GM12878 (cell line): ENCODE data around the gene OSBP. TPM values are rescaled to one million over a fixed set of nuclear protein-coding genes. Genes with fewer than 3 reads are reported as not detected.

Experiments used
- ATAC-seq: fragments of 200-7000 bp; cut with Tn5 transposase; 3 replicates; pipeline ENCODE4 v1.9.1; 2020; ENCODE audit warnings: mild to moderate bottlenecking, moderate library complexity
- BruUV-seq: library from RNA; stranded (reverse); fragments of 400-500 nt; replicated peaks from 2 replicates; lab custom pipeline; 2021; lab: Mats Ljungman, UMichigan
- CTCF ChIA-PET: fragments of 300-600 bp; sonication (Branson Sonifier 250); formaldehyde crosslinking; extraction: SDS; loops from one replicate; lab custom pipeline; 2021; ENCODE audit warnings: inconsistent platforms; lab: Yijun Ruan, JAX
- POLR2A ChIA-PET: fragments of 350-600 bp; formaldehyde crosslinking; extraction: SDS; loops from one replicate; lab custom pipeline; 2021; ENCODE audit warnings: inconsistent platforms; lab: Charles Lee
- RAD21 ChIA-PET: fragments of 300-600 bp; sonication (Branson Sonifier 250); formaldehyde crosslinking; loops from one replicate; lab custom pipeline; 2023; ENCODE audit warnings: antibody characterized with exemption; ENCODE audit not compliant: unreplicated experiment; lab: Charles Lee
- SMC1A ChIA-PET: fragments of 300-600 bp; sonication (Branson Sonifier 250); formaldehyde crosslinking; loops from one replicate; lab custom pipeline; 2023; ENCODE audit not compliant: unreplicated experiment, uncharacterized antibody; lab: Charles Lee
- DNase-seq: peaks from one replicate; pipeline ENCODE4 v3.0.0-alpha.2; 2011; ENCODE audit warnings: low read depth, low spot score
- FAIRE-seq: peaks from 3 replicates; lab custom pipeline; 2011; peaks lifted over from hg19 to GRCh38; lab: Jason Lieb, UNC
- H2AFZ ChIP-seq: 2 replicates; pipeline ENCODE4 v1.6.0; 2011; ENCODE audit warnings: low read depth, low read length, control low read depth; ENCODE audit not compliant: control insufficient read depth
- H3K27ac ChIP-seq: 2 replicates; pipeline ENCODE4 v1.5.1; 2011; ENCODE audit warnings: control low read depth; ENCODE audit not compliant: control insufficient read depth, insufficient read depth
- H3K27me3 ChIP-seq, 2 experiments: replicated peaks in 1 of 2; 2 replicates each; pipeline versions ENCODE4 v1.6.0 to v1.6.1; 2011; ENCODE audit warnings: low read length in 1 of 2; ENCODE audit not compliant: control insufficient read depth in 2 of 2, insufficient read depth in 2 of 2
- H3K36me3 ChIP-seq, 2 experiments: 2 replicates each; pipeline ENCODE4 v1.5.1; 2011; ENCODE audit warnings: low read length in 1 of 2; ENCODE audit not compliant: control insufficient read depth in 2 of 2, insufficient read depth in 2 of 2
- H3K4me1 ChIP-seq: 2 replicates; pipeline ENCODE4 v1.6.1; 2011; ENCODE audit warnings: mild to moderate bottlenecking, low read length, moderate library complexity, mixed read lengths; ENCODE audit not compliant: control insufficient read depth, insufficient read depth
- H3K4me2 ChIP-seq: 2 replicates; pipeline ENCODE4 v1.6.0; 2011; ENCODE audit warnings: control low read depth; ENCODE audit not compliant: control insufficient read depth, insufficient read depth
- H3K4me3 ChIP-seq: fragments of 200-600 bp; sonication (generic); 2 replicates; pipeline ENCODE4 v1.5.1; 2016
- H3K79me2 ChIP-seq: 2 replicates; pipeline ENCODE4 v1.6.0; 2011; ENCODE audit warnings: low read length; ENCODE audit not compliant: control insufficient read depth, insufficient read depth
- H3K9ac ChIP-seq: 2 replicates; pipeline ENCODE4 v1.8.0; 2011; ENCODE audit warnings: low read length, control low read depth, mixed read lengths; ENCODE audit not compliant: control insufficient read depth, insufficient read depth
- H3K9me3 ChIP-seq: replicated peaks from 3 replicates; pipeline ENCODE4 v1.5.1; 2011; ENCODE audit warnings: mild to moderate bottlenecking, low read length; ENCODE audit not compliant: control insufficient read depth, insufficient read depth
- H4K20me1 ChIP-seq: 2 replicates; pipeline ENCODE4 v1.6.0; 2011; ENCODE audit not compliant: control insufficient read depth, insufficient read depth
- ATF7 ChIP-seq: fragments of 450-650 bp; IDR thresholded peaks from 2 replicates; pipeline ENCODE4 v1.6.1; 2016; ENCODE audit warnings: low read depth, mild to moderate bottlenecking
- CBX5 ChIP-seq: sonication (generic); IDR thresholded peaks from 2 replicates; pipeline ENCODE4 v1.6.1; 2016; ENCODE audit warnings: low read depth, moderate library complexity, mild to moderate bottlenecking, inconsistent platforms
- EP300 ChIP-seq, 2 experiments: fragments of 150-350 bp in 1 of 2; IDR thresholded peaks; 2 replicates each; pipeline ENCODE4 v1.6.1; 2011 to 2012; ENCODE audit warnings: low read depth in 2 of 2, low read length in 2 of 2, borderline replicate concordance in 1 of 2, improper control_type of control experiment in 1 of 2, inconsistent platforms in 1 of 2; ENCODE audit not compliant: control insufficient read depth in 1 of 2
- IRF4 ChIP-seq: IDR thresholded peaks from 2 replicates; pipeline ENCODE4 v1.6.1; 2011; ENCODE audit warnings: low read depth, low read length
- MYB ChIP-seq: fragments of 150-350 bp; IDR thresholded peaks from 2 replicates; pipeline ENCODE4 v1.6.1; 2014; ENCODE audit warnings: mild to moderate bottlenecking, low read depth, low read length, borderline replicate concordance
- NBN ChIP-seq: fragments of 450-650 bp; IDR thresholded peaks from 2 replicates; pipeline ENCODE4 v1.6.1; 2016
- RB1 ChIP-seq: fragments of 450-650 bp; formaldehyde crosslinking; IDR thresholded peaks from 2 replicates; pipeline ENCODE4 v1.6.1; 2017; ENCODE audit warnings: mild to moderate bottlenecking, borderline replicate concordance
- RFX5 ChIP-seq: IDR thresholded peaks from 2 replicates; pipeline ENCODE4 v1.6.1; 2011; ENCODE audit warnings: low read depth, low read length, improper control_type of control experiment
- SP1 ChIP-seq: IDR thresholded peaks from one replicate; pipeline ENCODE4 v1.6.1; 2011; ENCODE audit warnings: low read depth, low read length
- TCF12 ChIP-seq: IDR thresholded peaks from 2 replicates; pipeline ENCODE4 v1.6.1; 2011; ENCODE audit warnings: low read depth, mild to moderate bottlenecking, low read length
- WGBS: methylation state at CpG from one replicate; pipeline ENCODE4 v1.1.6; 2016; ENCODE audit warnings: low lambda C conversion rate; ENCODE audit not compliant: insufficient replicate concordance, insufficient coverage; ENCODE audit errors: missing lambda C conversion rate; 5-methylcytosine and 5-hydroxymethylcytosine counted together
- in situ Hi-C: fragments of 300-500 bp; cut with MboI; formaldehyde crosslinking; loops from 9 replicates; pipeline ENCODE4 v1.14.3; 2018; ENCODE audit warnings: mixed read lengths
- intact Hi-C: fragments of 100-400 bp; cut with micrococcal nuclease; formaldehyde crosslinking; loops from one replicate; pipeline ENCODE4 v1.14.2; 2022; ENCODE audit not compliant: unreplicated experiment
- polyA plus RNA-seq, 11 experiments: library from polyadenylated mRNA; depleted of rRNA in 4 of 11; unstranded in 6 of 11; stranded (reverse) in 5 of 11; fragments of >200 nt; fragmentation: Nextera tagmentation in 4 of 11; fragmentation: Illumina TruSeq in 1 of 11; extraction: Ambion mirVana in 4 of 11; extraction: Trizol in 1 of 11; gene quantifications; 1 replicate in 1 of 11; 2 replicates in 10 of 11; pipeline versions ENCODE4 v1.2.1 to v1.2.3, GENCODE V29; 2011 to 2016; ENCODE audit warnings: inconsistent platforms in 2 of 11, missing spikeins in 2 of 11, low read depth in 1 of 11
- total RNA-seq, 4 experiments: library from RNA; depleted of rRNA in 3 of 4; stranded (reverse); fragments of >200 nt in 3 of 4; fragmentation: Illumina TruSeq in 1 of 4; extraction: Trizol in 1 of 4; gene quantifications; 2 replicates each; pipeline versions ENCODE4 v1.2.1 to v1.2.3, GENCODE V29; 2013 to 2021
- TF ChIP-seq, protein P1 (sequence below): fragments of 450-650 bp; IDR thresholded peaks from 2 replicates; pipeline ENCODE4 v1.6.1; 2018; ENCODE audit warnings: borderline replicate concordance, mild to moderate bottlenecking; ENCODE audit not compliant: partially characterized antibody
- TF ChIP-seq, protein P2 (sequence below): IDR thresholded peaks from 2 replicates; pipeline ENCODE4 v1.6.1; 2011; ENCODE audit warnings: low read depth, low read length, improper control_type of control experiment, borderline replicate concordance
- TF ChIP-seq, protein P3 (sequence below): IDR thresholded peaks from 2 replicates; pipeline ENCODE4 v1.6.1; 2012; ENCODE audit warnings: mild to moderate bottlenecking, low read depth, low read length
- TF ChIP-seq, protein P4 (sequence below), 3 experiments: IDR thresholded peaks in 2 of 3; conservative IDR thresholded peaks in 1 of 3; 2 replicates each; pipeline ENCODE4 v1.5.1; 2011; ENCODE audit warnings: low read depth in 3 of 3, low read length in 3 of 3, mild to moderate bottlenecking in 3 of 3, control low read depth in 2 of 3, moderate library complexity in 2 of 3, inconsistent platforms in 1 of 3, mixed read lengths in 1 of 3; ENCODE audit not compliant: control insufficient read depth in 2 of 3, insufficient read depth in 1 of 3; ENCODE audit errors: extremely low read depth in 1 of 3

OSBP gene
- total and polyA plus RNA-seq, 10 of the 15 experiments (the other 5 are each of a cell fraction or from before 2014, with no cell fraction given), result 5.9 to 41.2 (median 21.7) TPM

DNA sequence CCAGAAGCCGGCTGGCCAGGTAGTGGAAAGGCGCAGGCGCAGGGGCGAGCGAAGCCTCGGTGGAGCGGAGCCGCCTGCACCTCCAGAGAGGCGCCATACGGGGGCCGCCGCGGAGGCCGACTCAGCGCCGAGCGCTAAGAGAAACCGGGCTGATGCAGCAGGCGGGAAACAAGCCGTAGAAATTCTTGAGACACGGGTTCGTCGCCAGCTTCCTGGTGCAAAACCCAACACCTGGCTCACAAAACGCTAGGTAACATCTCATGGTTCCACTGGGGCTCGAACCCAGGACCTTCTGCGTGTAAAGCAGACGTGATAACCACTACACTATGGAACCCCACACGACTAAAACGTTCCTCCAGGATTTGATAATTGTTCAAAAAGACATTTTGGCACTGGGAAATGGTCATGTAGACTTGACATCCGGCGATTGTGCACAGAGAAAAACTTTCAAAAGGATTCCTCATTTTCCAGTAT is 65.2 kb downstream of the OSBP start:
- no peaks in the 10 kb centered on the region for H3K9me3 ChIP-seq
- intact Hi-C loops (loop anchor here (1.0 to 10.0 kb wide), 7 partner anchors 10 to 976 kb away; partner anchors contain the start of genes LPXN, OSBP, PATL1 and ZFP91), in situ Hi-C loops (loop anchor here (5.0 to 10.0 kb wide), 5 partner anchors 117 to 976 kb away; partner anchors contain the start of genes DTX4, LPXN, MPEG1 and MS4A6A)
- WGBS, result under 1% methylated on average over 31 of the region's 31 CpGs
- H3K36me3 ChIP-seq, result no peaks in the 10 kb centered on the region
- H3K4me1 ChIP-seq, result no peaks in the 10 kb centered on the region
- no peaks in the 10 kb centered on the region for H4K20me1 ChIP-seq
- ChIA-PET RAD21 (interaction anchor here (1.8 to 2.2 kb wide), 3 partner anchors 9 to 66 kb away, joined by 7 to 11 read pairs (median 8); partner anchors contain the start of gene OSBP), CTCF (interaction anchor here (1.3 to 2.8 kb wide), 4 partner anchors 10 to 66 kb away, joined by 3 to 24 read pairs (median 8); no protein-coding TSS in a partner anchor), SMC1A (interaction anchor here (1.0 to 2.4 kb wide), 7 partner anchors 8 to 119 kb away, joined by 3 to 14 read pairs (median 5); partner anchors contain the start of gene PATL1), POLR2A (interaction anchor here (0.6 to 2.3 kb wide), 3 partner anchors 9 to 30 kb away, joined by 6 to 7 read pairs (median 7); no protein-coding TSS in a partner anchor)
- H3K4me3 ChIP-seq, result peak overlapping the region; percentile 74
- BruUV-seq, result no TSS peak
- ATAC-seq (peak; percentile 96), DNase-seq (peak; percentile 96), FAIRE-seq (peak; percentile 41)
- peak overlapping the region; percentile 88 for H2AFZ ChIP-seq
- H3K27ac ChIP-seq, result peak overlapping the region; percentile 83
- H3K4me2 ChIP-seq, result peak overlapping the region; percentile 46
- H3K9ac ChIP-seq, result peak overlapping the region; percentile 72
- no peaks in the 10 kb centered on the region for H3K79me2 ChIP-seq
- no peaks in the 10 kb centered on the region for H3K27me3 ChIP-seq
- TF ChIP-seq ATF7 (no peak), RFX5 (no peak), CBX5 (peak; percentile 59; the same call in 1 of the 2 replicates), IRF4 (peak; percentile 79), EP300 (IDR thresholded peaks at IDR 0.05; ENCODE audit: borderline replicate concordance in 1 of 2, control insufficient read depth in 1 of 2, low read depth in 2 of 2, low read length in 2 of 2) (peak in 1 of 2 experiments; percentile 57; a peak in 1 of 4 replicates), SP1 (no peak), MYB (no peak), NBN (peak; percentile 93), TCF12 (0 out of 2 replicates have a peak, but pooled peaks have one; percentile 57), RB1 (peak; percentile 97)
- TF ChIP-seq, protein P1, sequence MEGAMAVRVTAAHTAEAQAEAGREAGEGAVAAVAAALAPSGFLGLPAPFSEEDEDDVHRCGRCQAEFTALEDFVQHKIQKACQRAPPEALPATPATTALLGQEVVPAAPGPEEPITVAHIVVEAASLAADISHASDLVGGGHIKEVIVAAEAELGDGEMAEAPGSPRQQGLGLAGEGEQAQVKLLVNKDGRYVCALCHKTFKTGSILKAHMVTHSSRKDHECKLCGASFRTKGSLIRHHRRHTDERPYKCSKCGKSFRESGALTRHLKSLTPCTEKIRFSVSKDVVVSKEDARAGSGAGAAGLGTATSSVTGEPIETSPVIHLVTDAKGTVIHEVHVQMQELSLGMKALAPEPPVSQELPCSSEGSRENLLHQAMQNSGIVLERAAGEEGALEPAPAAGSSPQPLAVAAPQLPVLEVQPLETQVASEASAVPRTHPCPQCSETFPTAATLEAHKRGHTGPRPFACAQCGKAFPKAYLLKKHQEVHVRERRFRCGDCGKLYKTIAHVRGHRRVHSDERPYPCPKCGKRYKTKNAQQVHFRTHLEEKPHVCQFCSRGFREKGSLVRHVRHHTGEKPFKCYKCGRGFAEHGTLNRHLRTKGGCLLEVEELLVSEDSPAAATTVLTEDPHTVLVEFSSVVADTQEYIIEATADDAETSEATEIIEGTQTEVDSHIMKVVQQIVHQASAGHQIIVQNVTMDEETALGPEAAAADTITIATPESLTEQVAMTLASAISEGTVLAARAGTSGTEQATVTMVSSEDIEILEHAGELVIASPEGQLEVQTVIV, result peak; percentile 25
- TF ChIP-seq, protein P2, sequence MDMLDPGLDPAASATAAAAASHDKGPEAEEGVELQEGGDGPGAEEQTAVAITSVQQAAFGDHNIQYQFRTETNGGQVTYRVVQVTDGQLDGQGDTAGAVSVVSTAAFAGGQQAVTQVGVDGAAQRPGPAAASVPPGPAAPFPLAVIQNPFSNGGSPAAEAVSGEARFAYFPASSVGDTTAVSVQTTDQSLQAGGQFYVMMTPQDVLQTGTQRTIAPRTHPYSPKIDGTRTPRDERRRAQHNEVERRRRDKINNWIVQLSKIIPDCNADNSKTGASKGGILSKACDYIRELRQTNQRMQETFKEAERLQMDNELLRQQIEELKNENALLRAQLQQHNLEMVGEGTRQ, result no peak
- TF ChIP-seq, protein P3, sequence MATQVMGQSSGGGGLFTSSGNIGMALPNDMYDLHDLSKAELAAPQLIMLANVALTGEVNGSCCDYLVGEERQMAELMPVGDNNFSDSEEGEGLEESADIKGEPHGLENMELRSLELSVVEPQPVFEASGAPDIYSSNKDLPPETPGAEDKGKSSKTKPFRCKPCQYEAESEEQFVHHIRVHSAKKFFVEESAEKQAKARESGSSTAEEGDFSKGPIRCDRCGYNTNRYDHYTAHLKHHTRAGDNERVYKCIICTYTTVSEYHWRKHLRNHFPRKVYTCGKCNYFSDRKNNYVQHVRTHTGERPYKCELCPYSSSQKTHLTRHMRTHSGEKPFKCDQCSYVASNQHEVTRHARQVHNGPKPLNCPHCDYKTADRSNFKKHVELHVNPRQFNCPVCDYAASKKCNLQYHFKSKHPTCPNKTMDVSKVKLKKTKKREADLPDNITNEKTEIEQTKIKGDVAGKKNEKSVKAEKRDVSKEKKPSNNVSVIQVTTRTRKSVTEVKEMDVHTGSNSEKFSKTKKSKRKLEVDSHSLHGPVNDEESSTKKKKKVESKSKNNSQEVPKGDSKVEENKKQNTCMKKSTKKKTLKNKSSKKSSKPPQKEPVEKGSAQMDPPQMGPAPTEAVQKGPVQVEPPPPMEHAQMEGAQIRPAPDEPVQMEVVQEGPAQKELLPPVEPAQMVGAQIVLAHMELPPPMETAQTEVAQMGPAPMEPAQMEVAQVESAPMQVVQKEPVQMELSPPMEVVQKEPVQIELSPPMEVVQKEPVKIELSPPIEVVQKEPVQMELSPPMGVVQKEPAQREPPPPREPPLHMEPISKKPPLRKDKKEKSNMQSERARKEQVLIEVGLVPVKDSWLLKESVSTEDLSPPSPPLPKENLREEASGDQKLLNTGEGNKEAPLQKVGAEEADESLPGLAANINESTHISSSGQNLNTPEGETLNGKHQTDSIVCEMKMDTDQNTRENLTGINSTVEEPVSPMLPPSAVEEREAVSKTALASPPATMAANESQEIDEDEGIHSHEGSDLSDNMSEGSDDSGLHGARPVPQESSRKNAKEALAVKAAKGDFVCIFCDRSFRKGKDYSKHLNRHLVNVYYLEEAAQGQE, result no peak
- TF ChIP-seq, protein P4, sequence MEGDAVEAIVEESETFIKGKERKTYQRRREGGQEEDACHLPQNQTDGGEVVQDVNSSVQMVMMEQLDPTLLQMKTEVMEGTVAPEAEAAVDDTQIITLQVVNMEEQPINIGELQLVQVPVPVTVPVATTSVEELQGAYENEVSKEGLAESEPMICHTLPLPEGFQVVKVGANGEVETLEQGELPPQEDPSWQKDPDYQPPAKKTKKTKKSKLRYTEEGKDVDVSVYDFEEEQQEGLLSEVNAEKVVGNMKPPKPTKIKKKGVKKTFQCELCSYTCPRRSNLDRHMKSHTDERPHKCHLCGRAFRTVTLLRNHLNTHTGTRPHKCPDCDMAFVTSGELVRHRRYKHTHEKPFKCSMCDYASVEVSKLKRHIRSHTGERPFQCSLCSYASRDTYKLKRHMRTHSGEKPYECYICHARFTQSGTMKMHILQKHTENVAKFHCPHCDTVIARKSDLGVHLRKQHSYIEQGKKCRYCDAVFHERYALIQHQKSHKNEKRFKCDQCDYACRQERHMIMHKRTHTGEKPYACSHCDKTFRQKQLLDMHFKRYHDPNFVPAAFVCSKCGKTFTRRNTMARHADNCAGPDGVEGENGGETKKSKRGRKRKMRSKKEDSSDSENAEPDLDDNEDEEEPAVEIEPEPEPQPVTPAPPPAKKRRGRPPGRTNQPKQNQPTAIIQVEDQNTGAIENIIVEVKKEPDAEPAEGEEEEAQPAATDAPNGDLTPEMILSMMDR (IDR thresholded peaks at IDR 0.05 in 2 of 3, conservative IDR thresholded peaks at IDR 0.05 in 1 of 3; ENCODE audit: control insufficient read depth in 2 of 3, extremely low read depth in 1 of 3, insufficient read depth in 1 of 3, low read depth in 3 of 3, low read length in 3 of 3), result peak; percentile 39 to 59 (median 57)
